C1 segment of cervical spinal cord (tissue), 14 donors: ENCODE results near the gene FOXF1.

Source experiments
- DNase-seq, 14 donors: peaks; one replicate each; lab custom pipeline; 2025; lab: John Stamatoyannopoulos, UW

Gene FOXF1

GRCh38 chr16:86556576-86556975 lies 46.2 kb downstream of the FOXF1 start:
- no peak for DNase-seq

GRCh38 chr16:86557587-86557986 lies 47.3 kb downstream of the FOXF1 start:
- DNase-seq: no peak

GRCh38 chr16:86558355-86559193 lies 48.2 kb downstream of the FOXF1 start:
- no peak for DNase-seq

GRCh38 chr16:86559802-86560305 lies 49.5 kb downstream of the FOXF1 start:
- no peak for DNase-seq

DNA sequence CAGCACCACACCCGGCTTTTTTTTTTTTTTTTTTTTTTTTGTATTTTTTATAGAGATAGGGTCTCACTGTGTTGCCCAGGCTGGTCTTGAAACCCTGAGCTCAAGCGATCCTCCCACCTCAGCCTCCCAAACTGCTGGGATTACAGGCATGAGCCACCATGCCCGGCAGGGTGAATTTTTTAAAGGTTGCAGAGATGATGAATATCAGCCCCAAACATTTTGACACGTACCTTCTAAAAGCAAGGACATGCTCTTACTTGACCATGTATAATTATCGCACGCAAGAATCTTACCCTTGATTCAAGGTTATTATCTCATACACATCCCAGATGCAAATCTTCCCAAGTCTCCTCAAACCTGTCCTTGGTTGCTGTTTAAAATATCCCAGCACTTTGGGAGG lies 52.0 kb downstream of the FOXF1 start:
- no peak for DNase-seq

DNA sequence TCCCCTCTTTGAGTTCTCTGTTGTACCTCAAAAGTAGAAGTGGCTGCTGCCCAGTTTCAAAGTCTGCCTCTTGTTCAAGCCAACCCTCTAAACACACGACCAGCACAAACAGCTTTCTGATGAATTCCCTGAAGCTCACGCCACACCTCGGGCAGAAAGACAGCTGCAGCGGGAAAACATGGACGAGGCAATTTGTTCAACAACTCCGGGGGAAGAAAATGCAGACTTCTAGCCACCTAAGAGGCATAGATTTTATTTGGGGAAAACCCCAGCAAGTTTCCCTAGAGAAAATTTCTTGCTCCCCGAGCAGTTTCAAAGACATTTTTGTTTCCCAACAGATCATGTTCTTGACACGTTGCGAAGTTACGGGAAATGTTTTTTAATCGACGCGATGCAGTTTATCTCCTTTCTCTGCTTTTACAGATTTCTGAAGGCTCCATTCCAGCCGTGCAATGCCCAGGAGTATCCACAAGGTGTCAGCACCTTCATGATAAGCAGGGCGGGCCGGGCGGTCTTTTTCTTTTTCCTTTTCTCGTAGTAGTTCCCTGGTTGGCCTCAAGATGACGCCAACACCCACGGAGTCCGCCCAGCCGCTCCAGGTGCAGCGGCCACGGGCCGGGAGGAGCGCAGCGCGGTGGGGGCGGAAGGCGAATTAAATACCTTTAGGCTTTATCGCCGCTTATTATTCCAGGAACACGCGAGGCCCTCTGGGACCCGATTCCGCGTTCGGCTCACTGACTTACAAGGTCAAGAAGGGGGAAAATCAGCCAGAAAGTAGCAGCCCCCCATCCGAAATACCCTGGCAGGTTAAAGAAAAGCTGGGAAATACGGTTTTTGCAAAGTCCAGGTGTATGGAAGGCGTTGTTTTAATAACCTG lies 53.4 kb downstream of the FOXF1 start:
- peak in 13 of 14 donors; percentile 9 to 83 (median 67) for DNase-seq
